GM12892 (cell line): ENCODE data around the gene OR6J1.

Experiments
- POLR2A ChIP-seq: IDR thresholded peaks from 2 replicates; pipeline ENCODE4 v1.6.1; 2011; ENCODE audit warnings: low read depth, low read length, control low read depth
- POLR2AphosphoS5 ChIP-seq: IDR thresholded peaks from 2 replicates; pipeline ENCODE4 v1.6.1; 2011; ENCODE audit warnings: low read depth, low read length, control low read depth
- TAF1 ChIP-seq: IDR thresholded peaks from 2 replicates; pipeline ENCODE4 v1.6.1; 2011; ENCODE audit warnings: low read depth, mild to moderate bottlenecking, control low read depth, low read length, borderline replicate concordance

DNA sequence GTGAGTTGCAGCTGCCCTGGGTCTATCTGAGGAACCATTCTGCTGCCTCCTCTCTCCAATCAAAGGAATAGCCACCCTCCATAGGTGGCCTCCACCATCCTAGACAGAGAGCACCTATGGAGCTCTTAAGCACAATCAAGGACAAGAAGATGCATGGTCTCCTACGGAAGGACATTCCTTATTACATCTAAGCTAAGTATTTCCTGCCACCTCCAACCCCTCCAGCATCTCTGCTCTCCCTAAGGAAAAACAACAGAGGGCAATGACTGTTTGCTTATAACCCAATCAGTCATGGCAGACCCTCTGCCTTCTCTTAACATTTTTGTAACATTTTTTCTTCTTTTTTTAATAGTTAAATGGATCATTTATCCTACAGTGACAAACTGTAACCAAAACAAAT, 14.8 kb upstream of the OR6J1 start:
- TF ChIP-seq POLR2A (no peak), POLR2AphosphoS5 (no peak), TAF1 (no peak)
